Body of pancreas (tissue), 4 donors: ENCODE results near the gene REG4. TPM values are rescaled to one million over a fixed set of nuclear protein-coding genes. Genes with fewer than 3 reads are reported as not detected.
"Not testable (repeated sequence)": the region's sequence is repeated elsewhere in the genome, so short reads cannot be mapped to it uniquely, and the experiment has no call there.

Source experiments
- ATAC-seq: fragments of 150-250 bp; one replicate; pipeline ENCODE4 v1.9.1; 2016
- DNase-seq, 4 donors: peaks; one replicate each; pipeline ENCODE4 v3.0.0-alpha.2; 2019
- H3K27ac ChIP-seq, 4 donors: fragments of 200-600 bp; sonication (generic); 1 replicate in 3 of 4; 2 replicates in 1 of 4; pipeline versions ENCODE4 v1.5.1 to v1.6.1; 2016 to 2019; ENCODE audit warnings: mild to moderate bottlenecking in 1 of 4, mixed read lengths in 1 of 4, moderate library complexity in 1 of 4
- H3K27me3 ChIP-seq, 2 donors: fragments of 200-600 bp; sonication (generic); one replicate each; pipeline ENCODE4 v1.6.0; 2016; ENCODE audit warnings: mild to moderate bottlenecking in 1 of 2
- H3K36me3 ChIP-seq, 2 donors: fragments of 200-600 bp; sonication (generic); replicated peaks in 1 of 2; 2 replicates each; pipeline ENCODE4 v1.5.1; 2016; ENCODE audit warnings: low read depth in 2 of 2; ENCODE audit not compliant: insufficient read depth in 1 of 2
- H3K4me1 ChIP-seq: fragments of 200-600 bp; sonication (generic); one replicate; pipeline ENCODE4 v1.6.0; 2016
- H3K4me3 ChIP-seq, 2 donors: fragments of 200-600 bp; sonication (generic); 1 replicate in 1 of 2; 2 replicates in 1 of 2; pipeline ENCODE4 v1.5.1; 2016 to 2019
- H3K9me3 ChIP-seq, 3 donors: fragments of 200-600 bp; sonication (generic); 1 replicate in 2 of 3; 2 replicates in 1 of 3; pipeline ENCODE4 v1.5.1; 2016
- CTCF ChIP-seq, 7 experiments: fragments of 450-650 bp in 4 of 7; fragments of 200-600 bp in 3 of 7; sonication (generic) in 3 of 7; IDR thresholded peaks; one replicate each; pipeline ENCODE4 v1.5.1; 2016 to 2019; ENCODE audit warnings: antibody characterized with exemption in 7 of 7
- POLR2A ChIP-seq, 3 donors: fragments of 450-650 bp; IDR thresholded peaks; one replicate each; pipeline ENCODE4 v1.6.1; 2016; ENCODE audit warnings: antibody characterized with exemption in 3 of 3, mild to moderate bottlenecking in 2 of 3
- WGBS, 2 donors: methylation state at CpG; one replicate each; pipeline ENCODE4 v1.1.5; 2017; 5-methylcytosine and 5-hydroxymethylcytosine counted together
- intact Hi-C: fragments of 100-400 bp; cut with DNase I; formaldehyde crosslinking; loops from one replicate; pipeline ENCODE4 v1.15.1; 2023
- total RNA-seq, 2 donors: library from RNA; depleted of rRNA; stranded (reverse); fragments of >200 nt; gene quantifications; one replicate each; pipeline ENCODE4 v1.1.0, GENCODE V29; 2016

REG4 gene
- total RNA-seq: 10 to 100 TPM in 1 of 2 donors, 1 to 10 TPM in 1; 9.2 to 30.9 TPM

GRCh38 chr1:119811387-119811786, at the start of gene REG4:
REG4 (minus strand) TSS chr1:119811460; CDS start chr1:119808769, 2,691 bp downstream.
- Histone ChIP-seq H3K27me3 (no peaks in the 10 kb centered on the region), H3K9me3 (no peaks in the 10 kb centered on the region), H3K36me3 (no peaks in the 10 kb centered on the region), H3K4me1 (peaks cover 10% of the 10 kb centered on the region), H3K4me3 (no peak within 1 kb of the TSS), H3K27ac (no peak within 1 kb of the TSS)
- intact Hi-C loops: no loop called here
- TF ChIP-seq CTCF (IDR thresholded peaks at IDR 0.05): no peak
- DNase-seq (no peak), ATAC-seq (no peak)
- WGBS, 2 donors: 68 to 75% methylated on average over 7 of the region's 7 CpGs

DNA sequence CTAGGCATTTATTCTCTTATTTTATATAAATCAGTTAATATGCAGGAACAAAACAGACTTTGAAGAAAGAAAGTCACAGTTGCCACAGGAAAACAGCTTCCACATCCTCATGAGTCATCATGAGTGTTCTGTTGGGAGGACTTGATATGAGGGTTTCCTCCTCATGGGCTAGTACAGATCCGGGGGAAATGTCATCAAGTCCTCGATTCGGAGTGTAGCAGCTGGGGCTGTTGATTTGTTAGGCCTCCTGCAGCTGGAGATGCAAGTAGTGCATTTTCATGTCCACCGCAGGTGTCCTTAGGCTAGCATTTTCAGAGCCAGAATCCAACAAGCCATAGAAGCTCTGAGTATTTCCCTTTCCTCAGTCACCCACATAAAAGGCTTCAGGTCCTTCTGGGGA, 48.4 kb upstream of the REG4 start:
- H3K4me3 ChIP-seq: no peak overlapping the region
- no peak for DNase-seq
- H3K27ac ChIP-seq: no peak overlapping the region
- no peaks in the 10 kb centered on the region for H3K9me3 ChIP-seq
- no peak for ATAC-seq
- WGBS, 2 donors: 48 to 79% methylated on average over 4 of the region's 4 CpGs
- no peaks in the 10 kb centered on the region for H3K27me3 ChIP-seq
- intact Hi-C loops: no loop called here
- H3K4me1 ChIP-seq: no peaks in the 10 kb centered on the region
- no peak for TF ChIP-seq CTCF (IDR thresholded peaks at IDR 0.05)
- no peaks in the 10 kb centered on the region for H3K36me3 ChIP-seq

- H3K9me3 ChIP-seq, H3K4me3 ChIP-seq, ATAC-seq, DNase-seq, H3K4me1 ChIP-seq, intact Hi-C loops, H3K27me3 ChIP-seq, H3K36me3 ChIP-seq, H3K27ac ChIP-seq: not testable (repeated sequence)
- 76 to 85% methylated on average over 4 of the region's 4 CpGs for WGBS, 2 donors
These were observed 47.4 kb upstream of the REG4 start for GRCh38 chr1:119858556-119859214.

GRCh38 chr1:119858126-119858525, 46.9 kb upstream of the REG4 start:
- no peak for TF ChIP-seq CTCF (IDR thresholded peaks at IDR 0.05)
- H3K36me3 ChIP-seq: no peaks in the 10 kb centered on the region
- no peaks in the 10 kb centered on the region for H3K4me1 ChIP-seq
- ATAC-seq: no peak
- 67 to 77% methylated on average over 2 of the region's 2 CpGs for WGBS, 2 donors
- DNase-seq: no peak
- H3K9me3 ChIP-seq: no peaks in the 10 kb centered on the region
- intact Hi-C loops: no loop called here
- no peaks in the 10 kb centered on the region for H3K27me3 ChIP-seq
- no peak overlapping the region for H3K27ac ChIP-seq
- no peak overlapping the region for H3K4me3 ChIP-seq

GRCh38 chr1:119853155-119853554, 41.9 kb upstream of the REG4 start:
- ATAC-seq (no peak), DNase-seq (no peak)
- Histone ChIP-seq H3K4me1 (no peaks in the 10 kb centered on the region), H3K27ac (no peak overlapping the region), H3K4me3 (no peak overlapping the region), H3K27me3 (no peaks in the 10 kb centered on the region), H3K36me3 (no peaks in the 10 kb centered on the region), H3K9me3 (no peaks in the 10 kb centered on the region)
- intact Hi-C loops: no loop called here
- TF ChIP-seq POLR2A (IDR thresholded peaks at IDR 0.05): no peak
- TF ChIP-seq CTCF (IDR thresholded peaks at IDR 0.05): no peak
- 92 to 96% methylated on average over 16 to 23 of the region's 23 CpGs for WGBS, 2 donors
